MG63 (cell line): ENCODE measurements around the gene CLSTN2. TPM values are rescaled to one million over a fixed set of nuclear protein-coding genes. Genes with fewer than 3 reads are reported as not detected.
"Not testable (repeated sequence)": the region's sequence is repeated elsewhere in the genome, so short reads cannot be mapped to it uniquely, and the experiment has no call there.

Experiments
- DNase-seq: peaks from one replicate; pipeline ENCODE4 v3.0.0-alpha.2; 2020
- H3K27me3 ChIP-seq: fragments of 250-450 bp; sonication (Bioruptor Pico); 2 replicates; pipeline ENCODE4 v1.5.1; 2020; ENCODE audit warnings: mild to moderate bottlenecking, moderate library complexity
- H3K36me3 ChIP-seq: fragments of 250-450 bp; sonication (Bioruptor Pico); 2 replicates; pipeline ENCODE4 v1.5.1; 2020; ENCODE audit warnings: mild to moderate bottlenecking, moderate library complexity
- H3K4me3 ChIP-seq: fragments of 250-450 bp; sonication (Bioruptor Pico); 2 replicates; pipeline ENCODE4 v1.5.1; 2020; ENCODE audit warnings: mild to moderate bottlenecking, moderate library complexity
- H3K9me3 ChIP-seq: fragments of 250-450 bp; sonication (Bioruptor Pico); 2 replicates; pipeline ENCODE4 v1.5.1; 2020; ENCODE audit warnings: mild to moderate bottlenecking, moderate library complexity
- total RNA-seq: library from RNA; depleted of rRNA; stranded (reverse); fragments of >200 nt; shearing (Covaris generic); gene quantifications from 2 replicates; pipeline ENCODE4 v1.2.3, GENCODE V29; 2014; ENCODE audit warnings: low replicate concordance

The CLSTN2 gene
- total RNA-seq, 1 experiment from 2014 or later, result 1.7 TPM

DNA sequence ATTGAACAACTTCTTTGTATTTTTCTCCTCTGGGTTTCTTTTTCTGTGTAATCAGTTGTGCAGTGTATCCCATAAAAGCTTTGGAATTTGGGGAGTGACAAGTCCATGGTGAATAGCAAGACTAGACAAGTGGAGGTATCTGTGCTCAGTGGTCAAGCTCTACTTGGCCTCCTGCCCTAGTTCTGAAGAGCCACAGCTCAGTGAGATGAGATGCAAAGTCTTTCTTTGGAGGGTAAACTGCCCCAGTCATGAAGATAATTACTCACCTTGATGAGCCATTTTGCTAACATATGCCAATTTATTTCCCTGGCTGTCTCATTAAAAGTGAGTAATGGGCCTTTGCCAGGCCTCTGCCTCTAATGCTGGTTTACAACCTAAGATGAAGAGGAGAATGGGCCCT, 471.7 kb downstream of the CLSTN2 start:
- Histone ChIP-seq H3K36me3 (no peaks in the 10 kb centered on the region), H3K9me3 (no peaks in the 10 kb centered on the region), H3K27me3 (no peaks in the 10 kb centered on the region), H3K4me3 (no peak overlapping the region)
- DNase-seq, result no peak

DNA sequence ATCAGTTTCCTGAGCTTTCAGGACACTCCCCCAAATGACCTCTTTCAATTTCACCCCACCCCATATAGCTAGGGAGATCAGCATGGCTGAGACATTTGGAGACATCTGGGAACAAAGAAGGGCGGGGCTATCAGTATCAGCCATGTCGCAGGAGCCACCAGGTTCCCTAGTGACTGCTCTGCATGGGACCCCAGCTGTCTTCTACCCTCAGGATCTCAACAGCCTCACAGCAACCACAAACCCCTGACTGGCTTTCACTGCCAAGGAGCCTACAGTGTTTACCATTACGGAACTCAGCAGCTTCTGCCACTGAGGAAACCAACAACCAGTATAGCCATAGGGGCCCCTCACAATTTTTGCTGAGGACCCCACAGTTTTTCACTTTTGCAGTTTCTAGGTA, 473.3 kb downstream of the CLSTN2 start:
- Histone ChIP-seq H3K4me3 (no peak overlapping the region), H3K9me3 (no peaks in the 10 kb centered on the region), H3K27me3 (no peaks in the 10 kb centered on the region), H3K36me3 (no peaks in the 10 kb centered on the region)
- DNase-seq, result no peak

DNA sequence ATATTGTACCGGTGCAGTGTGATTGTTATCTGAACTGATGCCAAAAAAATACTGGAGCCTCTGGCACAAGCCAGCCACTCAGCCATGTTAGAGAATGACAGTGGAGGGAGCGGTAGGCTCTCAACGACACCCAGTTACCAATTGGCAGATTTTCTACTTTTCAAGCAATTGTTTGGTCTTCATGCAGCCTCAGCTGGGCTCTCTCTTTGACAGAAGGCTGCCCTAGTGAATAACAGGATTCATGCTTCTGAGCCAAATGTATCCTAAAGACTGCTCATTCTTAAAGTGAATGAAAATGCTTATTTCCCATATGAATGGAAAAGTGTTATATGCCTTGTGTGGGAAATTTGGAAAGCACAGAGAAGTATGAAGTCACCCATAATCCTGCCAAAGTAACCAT, 481.7 kb downstream of the CLSTN2 start:
- no peak for DNase-seq
- Histone ChIP-seq H3K36me3 (no peaks in the 10 kb centered on the region), H3K9me3 (no peaks in the 10 kb centered on the region), H3K4me3 (no peak overlapping the region), H3K27me3 (no peaks in the 10 kb centered on the region)

DNA sequence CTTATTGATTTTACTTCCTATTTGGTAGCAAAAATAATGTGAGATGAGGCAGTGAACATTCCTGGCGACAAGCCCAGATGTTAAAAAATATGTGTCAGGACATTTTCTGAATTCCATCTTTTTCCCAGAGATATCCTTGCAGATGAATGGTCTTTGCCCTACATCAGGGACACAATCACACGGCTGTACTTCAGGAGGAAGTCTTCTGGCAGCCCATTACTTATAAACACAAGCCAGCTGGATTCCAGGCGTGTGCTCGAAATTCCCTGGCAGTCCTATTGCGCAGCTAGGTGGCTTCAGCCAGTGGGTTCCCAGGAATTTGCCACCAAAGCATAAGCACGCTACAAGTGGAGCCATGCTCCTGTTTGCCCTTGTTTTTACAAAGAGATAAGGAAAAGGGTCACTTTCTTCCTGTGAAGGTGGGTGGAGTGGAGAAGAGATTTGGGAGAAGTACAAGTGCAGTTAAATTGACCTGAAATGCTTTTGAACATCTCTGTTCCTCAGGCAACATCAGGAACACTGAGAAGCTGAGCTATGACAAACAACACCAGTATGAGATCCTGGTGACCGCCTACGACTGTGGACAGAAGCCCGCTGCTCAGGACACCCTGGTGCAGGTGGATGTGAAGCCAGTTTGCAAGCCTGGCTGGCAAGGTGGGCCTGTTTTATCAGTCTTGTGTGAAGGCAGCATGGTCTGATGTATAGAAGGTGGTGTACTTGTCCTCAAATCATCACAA, 485.8 kb downstream of the CLSTN2 start:
- no peak overlapping the region for H3K4me3 ChIP-seq
- no peaks in the 10 kb centered on the region for H3K27me3 ChIP-seq
- H3K9me3 ChIP-seq, result no peaks in the 10 kb centered on the region
- DNase-seq, result no peak
- H3K36me3 ChIP-seq, result no peaks in the 10 kb centered on the region

DNA sequence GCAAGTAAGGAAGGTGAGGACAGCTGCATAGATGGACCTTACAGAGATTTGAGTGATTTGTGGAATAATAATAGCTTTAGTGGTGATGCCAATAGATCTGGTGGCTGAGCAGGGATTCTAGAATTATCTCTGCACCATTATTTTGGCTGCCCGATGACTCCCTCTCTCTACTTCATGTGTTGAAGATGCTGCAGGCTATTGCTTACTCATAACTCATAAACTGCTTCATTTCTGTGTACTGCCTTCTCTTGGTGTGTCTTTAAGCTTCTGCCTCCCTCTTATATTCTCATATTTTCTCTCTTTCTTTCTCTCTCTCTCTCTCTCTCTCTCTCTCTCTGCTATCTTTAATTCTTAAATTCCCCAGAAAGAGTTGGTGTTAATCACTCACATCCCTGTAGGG, 486.9 kb downstream of the CLSTN2 start:
- Histone ChIP-seq H3K36me3 (no peaks in the 10 kb centered on the region), H3K9me3 (no peaks in the 10 kb centered on the region), H3K27me3 (no peaks in the 10 kb centered on the region), H3K4me3 (no peak overlapping the region)
- no peak for DNase-seq

DNA sequence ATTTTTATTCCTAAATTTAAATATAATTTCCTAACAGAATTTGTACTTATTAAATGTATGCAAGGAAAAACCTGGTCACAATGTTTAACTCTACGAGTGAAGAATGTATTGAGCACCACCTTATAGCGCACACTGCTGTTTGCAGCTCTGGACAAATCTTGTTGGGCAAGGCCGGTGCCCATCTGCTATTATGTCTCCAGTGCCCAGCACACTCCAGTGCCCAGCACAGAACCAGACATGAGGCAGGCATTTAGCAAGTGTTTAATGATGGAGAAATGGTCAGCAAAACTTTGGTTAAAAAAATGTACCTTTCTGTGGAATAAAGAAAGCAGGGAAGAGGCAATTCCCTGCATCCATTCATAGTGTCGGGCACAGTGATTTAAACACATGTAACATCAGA, 488.2 kb downstream of the CLSTN2 start:
- Histone ChIP-seq H3K27me3 (no peaks in the 10 kb centered on the region), H3K4me3 (no peak overlapping the region), H3K9me3 (no peaks in the 10 kb centered on the region), H3K36me3 (no peaks in the 10 kb centered on the region)
- no peak for DNase-seq

DNA sequence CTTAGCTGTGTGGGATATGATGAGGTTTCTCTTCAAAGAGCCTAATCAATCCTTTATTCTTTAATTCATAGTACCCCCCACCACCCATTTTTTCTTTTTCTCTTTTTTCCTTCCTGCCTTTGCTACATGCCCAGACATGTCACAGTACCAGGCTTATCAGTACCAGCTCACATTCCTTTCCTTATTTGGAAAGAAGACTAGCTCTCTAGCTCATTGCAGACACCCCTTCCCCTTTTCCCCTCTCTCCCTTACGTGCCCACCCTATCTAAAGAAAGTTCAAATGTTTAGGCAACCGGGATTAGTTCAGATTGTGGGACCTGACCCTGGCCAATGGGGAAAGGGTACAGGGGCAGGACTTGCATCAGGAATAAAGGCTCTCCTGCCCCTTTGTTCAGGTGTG, 488.6 kb downstream of the CLSTN2 start:
- H3K27me3 ChIP-seq, H3K36me3 ChIP-seq, DNase-seq, H3K9me3 ChIP-seq, H3K4me3 ChIP-seq: not testable (repeated sequence)

DNA sequence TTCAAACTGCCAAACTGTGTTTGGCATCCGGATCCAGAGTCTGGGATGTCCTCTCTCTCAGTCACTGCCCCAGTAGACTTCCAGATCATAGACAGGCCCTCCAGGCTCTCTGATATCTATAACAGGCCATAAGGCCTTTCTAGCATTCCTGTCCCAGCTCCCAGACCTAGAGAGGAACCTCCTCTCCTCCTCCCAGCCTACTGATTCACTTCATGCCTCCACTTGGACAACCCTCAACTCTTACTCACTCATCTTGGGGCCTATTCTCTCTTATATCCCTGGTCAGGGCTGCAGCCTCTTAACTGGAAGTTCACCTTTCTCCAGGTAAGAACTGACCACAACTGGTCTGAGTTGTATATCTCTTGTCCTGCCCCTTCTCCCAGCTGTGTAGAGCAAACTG, 489.2 kb downstream of the CLSTN2 start:
- Histone ChIP-seq H3K27me3 (no peaks in the 10 kb centered on the region), H3K4me3 (no peak overlapping the region), H3K9me3 (no peaks in the 10 kb centered on the region), H3K36me3 (no peaks in the 10 kb centered on the region)
- DNase-seq, result no peak

DNA sequence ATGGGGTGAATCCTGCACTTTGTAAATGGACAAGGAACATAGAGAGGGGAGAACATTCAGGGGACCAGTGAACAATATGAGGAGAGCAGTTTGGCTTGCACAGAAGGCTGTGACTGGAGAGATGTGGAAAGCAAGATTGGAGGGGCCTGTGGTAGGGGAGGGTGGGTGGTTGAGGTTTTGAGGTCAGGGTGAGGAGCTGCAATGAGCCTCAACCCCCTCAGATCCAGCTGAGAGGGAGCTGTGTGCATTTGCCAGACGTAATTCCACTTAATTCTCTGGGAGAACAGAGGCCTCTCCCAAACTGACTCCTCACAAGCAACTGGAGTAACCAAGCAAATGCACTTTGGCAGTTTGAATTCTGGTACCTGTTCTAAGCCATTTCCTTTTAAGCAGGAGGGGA, 489.7 kb downstream of the CLSTN2 start:
- no peak overlapping the region for H3K4me3 ChIP-seq
- H3K36me3 ChIP-seq, result no peaks in the 10 kb centered on the region
- no peak for DNase-seq
- H3K27me3 ChIP-seq, result no peaks in the 10 kb centered on the region
- H3K9me3 ChIP-seq, result no peaks in the 10 kb centered on the region

DNA sequence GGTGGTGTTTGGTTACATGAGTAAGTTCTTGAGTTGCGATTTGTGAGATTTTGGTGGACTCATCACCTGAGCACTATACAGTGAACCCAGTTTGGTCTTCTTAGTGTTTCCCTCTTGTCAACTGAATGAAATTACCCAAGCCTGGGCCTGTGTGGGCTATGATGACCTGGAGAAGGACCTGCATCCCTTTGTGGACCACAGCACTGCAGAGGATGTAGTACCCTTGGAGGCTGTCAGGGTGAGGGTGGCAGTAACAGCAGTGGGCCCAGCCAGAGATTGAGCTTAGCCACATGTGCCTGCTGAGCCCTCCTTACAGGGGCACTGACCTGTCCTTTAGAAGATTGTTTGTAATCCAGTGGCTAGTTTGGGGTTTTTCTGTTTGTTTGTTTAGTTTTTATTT, 492.8 kb downstream of the CLSTN2 start:
- Histone ChIP-seq H3K27me3 (no peaks in the 10 kb centered on the region; the same call in 1 of the 2 replicates), H3K36me3 (no peaks in the 10 kb centered on the region), H3K9me3 (no peaks in the 10 kb centered on the region), H3K4me3 (no peak overlapping the region)
- no peak for DNase-seq

DNA sequence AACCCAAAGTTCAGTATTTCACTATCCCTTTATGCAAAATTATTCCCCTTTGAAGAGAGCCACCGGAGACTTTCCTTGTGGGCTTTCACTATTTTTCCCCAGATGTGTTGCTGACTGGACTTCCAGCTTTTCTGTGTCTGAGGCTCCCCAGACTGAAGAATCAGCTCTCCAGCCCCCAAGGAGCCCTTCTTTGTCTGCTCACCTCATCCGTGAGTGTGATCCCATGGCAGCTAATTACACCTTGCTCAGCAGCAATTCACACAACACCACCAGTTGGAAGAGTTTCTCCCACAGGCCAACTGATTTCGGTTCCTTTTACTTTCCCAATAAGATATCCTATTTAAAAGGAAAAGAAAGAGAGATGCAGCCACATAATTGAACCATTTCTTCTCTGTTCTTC, 493.4 kb downstream of the CLSTN2 start:
- DNase-seq, result no peak
- H3K4me3 ChIP-seq, result no peak overlapping the region
- no peaks in the 10 kb centered on the region for H3K9me3 ChIP-seq
- no peaks in the 10 kb centered on the region; the same call in 1 of the 2 replicates for H3K27me3 ChIP-seq
- H3K36me3 ChIP-seq, result no peaks in the 10 kb centered on the region

DNA sequence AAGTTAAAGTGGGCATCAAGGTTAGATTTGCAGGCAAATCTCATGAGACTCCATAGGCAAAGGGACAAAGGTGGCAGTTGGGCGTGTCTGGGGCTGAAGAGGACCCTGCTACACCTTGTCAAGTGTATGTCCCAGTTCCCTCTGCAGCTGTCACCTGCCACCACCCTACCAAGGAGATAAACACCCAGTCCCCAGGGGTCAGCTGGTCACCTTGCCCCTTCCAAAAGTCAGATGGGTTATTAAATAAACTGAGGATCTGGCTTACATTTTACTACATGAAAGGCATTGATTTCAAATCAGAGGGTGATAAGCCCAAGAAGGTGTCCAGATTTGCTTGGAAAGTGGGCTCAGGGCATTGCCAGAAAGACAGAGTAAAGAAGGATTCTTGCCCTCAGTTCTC, 494.8 kb downstream of the CLSTN2 start:
- Histone ChIP-seq H3K36me3 (no peaks in the 10 kb centered on the region), H3K27me3 (no peaks in the 10 kb centered on the region; the same call in 1 of the 2 replicates), H3K4me3 (no peak overlapping the region), H3K9me3 (no peaks in the 10 kb centered on the region)
- DNase-seq, result no peak

DNA sequence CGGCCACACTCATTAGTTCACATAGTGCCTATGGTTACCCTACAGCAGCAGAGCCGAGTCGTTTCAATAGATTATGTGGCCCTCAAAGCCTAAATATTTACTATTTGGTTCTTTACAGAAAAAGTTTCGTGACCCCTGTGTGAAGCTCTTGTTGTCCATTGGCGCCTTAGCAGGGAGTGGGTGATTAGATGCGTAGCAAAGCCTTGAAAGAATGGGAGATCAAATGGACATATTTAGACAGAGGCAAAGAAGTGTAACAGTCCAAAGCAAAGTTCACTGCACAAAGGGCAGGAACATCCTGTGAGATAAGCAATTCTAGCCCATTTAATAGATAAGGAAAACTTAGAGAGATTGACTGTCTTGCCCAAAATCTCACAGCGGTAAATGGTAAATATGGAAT, 495.5 kb downstream of the CLSTN2 start:
- Histone ChIP-seq H3K9me3 (no peaks in the 10 kb centered on the region), H3K36me3 (no peaks in the 10 kb centered on the region), H3K27me3 (no peaks in the 10 kb centered on the region; the same call in 1 of the 2 replicates), H3K4me3 (no peak overlapping the region)
- DNase-seq, result no peak

DNA sequence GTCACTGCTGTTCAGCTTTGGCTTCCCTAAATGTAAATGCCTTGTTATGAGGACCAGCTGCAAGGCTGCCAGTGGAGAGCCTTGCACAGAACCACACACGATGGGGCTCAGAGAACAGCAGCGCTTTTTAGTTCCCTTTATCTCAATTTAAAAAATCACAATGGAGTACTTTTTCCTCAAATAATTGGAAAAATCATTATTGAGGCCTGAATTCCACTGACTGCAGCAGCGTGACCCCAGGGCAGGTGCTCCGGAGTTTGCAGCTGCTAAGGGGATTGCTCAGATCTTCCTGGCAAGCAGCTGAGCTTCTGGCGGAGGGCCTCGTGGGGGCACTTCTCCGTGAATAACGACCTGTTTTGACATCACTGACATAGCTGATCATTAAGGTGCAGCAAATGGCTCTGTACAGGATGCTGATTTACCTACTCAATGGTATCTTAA, 497.3 kb downstream of the CLSTN2 start:
- no peaks in the 10 kb centered on the region for H3K9me3 ChIP-seq
- H3K36me3 ChIP-seq, result no peaks in the 10 kb centered on the region
- no peak for DNase-seq
- H3K4me3 ChIP-seq, result no peak overlapping the region
- no peaks in the 10 kb centered on the region; the same call in 1 of the 2 replicates for H3K27me3 ChIP-seq

DNA sequence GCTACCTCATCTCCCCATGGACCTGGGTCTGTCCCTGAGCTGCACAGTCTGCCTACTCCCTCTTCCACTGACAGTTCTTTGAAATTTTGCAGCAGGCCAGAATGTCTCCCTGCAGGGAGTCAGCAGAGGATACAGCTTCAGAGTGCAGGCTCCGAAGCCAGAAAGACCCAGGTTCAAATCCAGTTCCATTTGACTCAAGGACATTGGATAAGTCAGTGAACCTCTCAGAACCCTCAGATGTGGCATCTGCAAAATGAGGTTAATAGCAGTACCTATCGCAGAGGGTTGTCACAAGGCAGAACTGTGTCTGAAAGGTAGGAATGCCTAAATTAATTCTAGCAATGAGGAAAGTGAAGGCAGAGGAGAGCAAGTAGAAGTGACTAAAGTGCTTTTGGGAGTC, 498.4 kb downstream of the CLSTN2 start:
- Histone ChIP-seq H3K4me3 (no peak overlapping the region), H3K9me3 (no peaks in the 10 kb centered on the region), H3K36me3 (no peaks in the 10 kb centered on the region), H3K27me3 (no peaks in the 10 kb centered on the region; the same call in 1 of the 2 replicates)
- no peak for DNase-seq

DNA sequence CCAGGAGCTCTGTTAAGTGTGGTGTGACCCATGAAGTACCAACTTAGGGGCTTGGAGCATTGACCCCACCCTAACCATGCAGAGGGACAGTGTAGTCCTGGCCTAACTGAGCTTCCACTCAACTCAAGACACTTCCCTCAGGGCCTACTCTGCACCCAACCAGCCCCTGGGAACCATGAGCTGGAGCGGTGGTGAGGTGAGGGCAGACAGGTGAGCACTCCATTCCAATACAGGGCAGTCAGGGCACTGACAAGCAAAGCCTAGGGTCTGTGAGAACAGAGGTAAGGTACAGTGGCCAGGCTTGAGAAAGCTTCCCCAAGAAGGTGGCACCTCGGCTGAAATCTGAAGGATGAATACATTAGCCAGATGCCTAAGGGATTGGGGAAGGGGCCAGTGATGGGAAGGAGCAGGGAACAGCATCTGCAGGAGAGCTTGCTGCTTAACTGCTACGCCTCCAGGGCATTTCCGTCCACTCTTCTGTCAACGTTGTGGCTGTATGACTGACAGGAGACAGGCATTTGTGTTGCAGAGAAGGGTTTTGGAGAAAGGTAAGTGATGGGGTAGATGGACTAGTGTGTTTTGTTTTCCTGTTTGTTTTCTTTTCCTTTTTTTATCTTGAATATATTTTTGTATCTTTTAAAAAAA, 499.4 kb downstream of the CLSTN2 start:
- no peaks in the 10 kb centered on the region for H3K9me3 ChIP-seq

DNA sequence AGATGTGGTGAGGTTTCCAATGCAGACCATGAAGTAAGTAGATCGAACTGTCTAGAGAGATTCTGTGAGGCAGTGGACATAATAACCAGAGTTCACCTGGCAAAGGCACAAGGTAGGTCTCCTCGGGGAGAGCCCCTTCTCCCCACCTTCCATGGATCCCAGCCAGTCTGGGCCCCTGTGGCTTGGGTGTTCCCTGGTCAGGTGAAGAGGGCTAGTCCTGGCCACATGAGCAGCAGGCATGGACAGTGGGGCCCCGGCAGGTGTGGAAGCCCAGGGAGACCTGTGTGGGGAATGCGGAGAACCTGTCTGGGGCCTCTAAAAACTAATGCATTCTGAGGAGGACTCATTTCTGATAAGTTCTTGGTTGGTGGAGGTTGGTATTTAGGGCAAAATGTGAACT, 501.4 kb downstream of the CLSTN2 start:
- Histone ChIP-seq H3K36me3 (no peaks in the 10 kb centered on the region), H3K4me3 (no peak overlapping the region), H3K27me3 (no peaks in the 10 kb centered on the region; the same call in 1 of the 2 replicates), H3K9me3 (no peaks in the 10 kb centered on the region)
- no peak for DNase-seq

More for the DNA sequence above, 499.4 kb downstream of the CLSTN2 start:
- no peaks in the 10 kb centered on the region; the same call in 1 of the 2 replicates for H3K27me3 ChIP-seq
- no peak for DNase-seq
- H3K36me3 ChIP-seq, result no peaks in the 10 kb centered on the region
- H3K4me3 ChIP-seq, result no peak overlapping the region
